K562 (cell line): Measurements from ENCODE around the gene SLC25A21. TPM values are rescaled to one million over a fixed set of nuclear protein-coding genes. Genes with fewer than 3 reads are reported as not detected.

Source experiments
- ATAC-seq: fragments of 200-7000 bp; cut with Tn5 transposase; 3 replicates; pipeline ENCODE4 v1.9.1; 2020; ENCODE audit warnings: moderate library complexity
- Bru-seq: library from RNA; stranded (reverse); fragments of 400-500 nt; gene quantifications from one replicate; lab custom pipeline; 2021; lab: Mats Ljungman, UMichigan
- BruChase-seq, 2 experiments: library from RNA; stranded (reverse); fragments of 400-500 nt; gene quantifications; one replicate each; lab custom pipeline; 2021; lab: Mats Ljungman, UMichigan
- BruUV-seq: library from RNA; stranded (reverse); fragments of 400-500 nt; replicated peaks from 2 replicates; lab custom pipeline; 2021; lab: Mats Ljungman, UMichigan
- CTCF ChIA-PET: fragments of 300-600 bp; formaldehyde crosslinking; extraction: SDS; loops from one replicate; lab custom pipeline; 2021; ENCODE audit warnings: low intra/inter-chr PET ratio; lab: Yijun Ruan, JAX
- POLR2A ChIA-PET: fragments of 300-600, 350-650 bp; sonication (Branson Sonifier 250); formaldehyde crosslinking; extraction: SDS; loops from one replicate; lab custom pipeline; 2021; ENCODE audit warnings: antibody characterized with exemption, inconsistent platforms; lab: Yijun Ruan, JAX
- DNase-seq, 4 experiments: peaks; one replicate each; pipeline versions ENCODE4 v3.0.0 to v3.0.0-alpha.2; 2011 to 2018; ENCODE audit warnings: low spot score in 3 of 4, mixed read lengths in 3 of 4; ENCODE audit errors: extremely low read depth in 1 of 4
- FAIRE-seq: peaks from 2 replicates; lab custom pipeline; 2011; peaks lifted over from hg19 to GRCh38; lab: Jason Lieb, UNC
- H2AFZ ChIP-seq: 2 replicates; pipeline ENCODE4 v1.6.0; 2011; ENCODE audit warnings: low read depth, low read length, control low read depth, inconsistent platforms
- H3K27ac ChIP-seq: fragments of 200-600 bp; 3 replicates; pipeline ENCODE4 v1.8.0; 2011; ENCODE audit warnings: low read depth, mild to moderate bottlenecking, control low read depth, inconsistent platforms, low read length, moderate library complexity, mixed read lengths; ENCODE audit errors: extremely low read depth
- H3K27me3 ChIP-seq, 2 experiments: fragments of 300-600 bp in 1 of 2; 2 replicates in 1 of 2; 3 replicates in 1 of 2; pipeline versions ENCODE4 v1.6.0 to v1.8.0; 2011; ENCODE audit warnings: inconsistent platforms in 2 of 2, low read length in 2 of 2, mild to moderate bottlenecking in 1 of 2, mixed read lengths in 1 of 2, moderate library complexity in 1 of 2; ENCODE audit not compliant: control insufficient read depth in 2 of 2, insufficient read depth in 2 of 2
- H3K36me3 ChIP-seq: fragments of 300-600 bp; 3 replicates; pipeline ENCODE4 v1.8.0; 2011; ENCODE audit warnings: mild to moderate bottlenecking, low read length, inconsistent platforms; ENCODE audit not compliant: control insufficient read depth, insufficient read depth
- H3K4me1 ChIP-seq, 2 experiments: fragments of 200-600 bp in 1 of 2; replicated peaks in 1 of 2; 2 replicates in 1 of 2; 3 replicates in 1 of 2; pipeline versions ENCODE4 v1.5.1 to v1.8.0; 2011; ENCODE audit warnings: inconsistent platforms in 2 of 2, low read length in 2 of 2, mild to moderate bottlenecking in 1 of 2, mixed read lengths in 1 of 2, moderate library complexity in 1 of 2; ENCODE audit not compliant: control insufficient read depth in 2 of 2, insufficient read depth in 2 of 2
- H3K4me2 ChIP-seq: 2 replicates; pipeline ENCODE4 v1.6.1; 2011; ENCODE audit warnings: low read length, control low read depth, inconsistent platforms, mixed read lengths; ENCODE audit not compliant: insufficient read depth
- H3K4me3 ChIP-seq: fragments of 200-600 bp; sonication (generic), shearing (Covaris generic); 2 replicates; pipeline ENCODE4 v1.5.1; 2016; ENCODE audit warnings: control low read depth, inconsistent platforms
- H3K79me2 ChIP-seq: fragments of 200-600 bp; 3 replicates; pipeline ENCODE4 v1.8.0; 2011; ENCODE audit warnings: low read length, inconsistent platforms; ENCODE audit not compliant: control insufficient read depth, insufficient read depth
- H3K9ac ChIP-seq, 2 experiments: 2 replicates each; pipeline versions ENCODE4 v1.6.0 to v1.6.1; 2011; ENCODE audit warnings: low read depth in 2 of 2, low read length in 2 of 2, control low read depth in 1 of 2, inconsistent platforms in 1 of 2, mild to moderate bottlenecking in 1 of 2, mixed read lengths in 1 of 2; ENCODE audit not compliant: insufficient read depth in 1 of 2
- H3K9me1 ChIP-seq: one replicate; pipeline ENCODE4 v1.6.0; 2011; ENCODE audit warnings: inconsistent platforms, mild to moderate bottlenecking, low read length, moderate library complexity; ENCODE audit not compliant: control insufficient read depth, insufficient read depth
- H3K9me3 ChIP-seq: replicated peaks from 2 replicates; pipeline ENCODE4 v1.5.1; 2011; ENCODE audit warnings: low read depth, low read length, inconsistent platforms; ENCODE audit not compliant: control insufficient read depth, insufficient read depth
- H4K20me1 ChIP-seq: replicated peaks from 2 replicates; pipeline ENCODE4 v1.6.1; 2011; ENCODE audit warnings: low read length, inconsistent platforms, mixed read lengths; ENCODE audit not compliant: control insufficient read depth, insufficient read depth
- CHD2 ChIP-seq: IDR thresholded peaks from 2 replicates; pipeline ENCODE4 v1.6.1; 2011; ENCODE audit warnings: low read depth, low read length
- FOXP1 ChIP-seq: sonication (generic); formaldehyde crosslinking; IDR thresholded peaks from 2 replicates; pipeline ENCODE4 v1.8.0; 2022; ENCODE audit warnings: mild to moderate bottlenecking, missing genetic modification reagents
- HCFC1 ChIP-seq: IDR thresholded peaks from 2 replicates; pipeline ENCODE4 v1.6.1; 2012; ENCODE audit warnings: low read depth, low read length, improper control_type of control experiment
- MAX ChIP-seq: sonication (generic); formaldehyde crosslinking; IDR thresholded peaks from 2 replicates; pipeline ENCODE4 v1.9.0; 2022; ENCODE audit warnings: mild to moderate bottlenecking, missing genetic modification reagents
- MAZ ChIP-seq, 2 experiments: fragments of 450-650 bp in 1 of 2; sonication (generic) in 1 of 2; formaldehyde crosslinking; IDR thresholded peaks in 1 of 2; conservative IDR thresholded peaks in 1 of 2; 2 replicates each; pipeline versions ENCODE4 v1.4.0 to v1.5.0; 2020; ENCODE audit warnings: mild to moderate bottlenecking in 1 of 2, missing genetic modification reagents in 1 of 2
- NFRKB ChIP-seq: fragments of 450-650 bp; IDR thresholded peaks from 2 replicates; pipeline ENCODE4 v1.6.1; 2016; ENCODE audit warnings: low read depth
- PCBP2 ChIP-seq: fragments of 200-400 bp; formaldehyde crosslinking; IDR thresholded peaks from 2 replicates; pipeline ENCODE4 v1.6.1; 2018; ENCODE audit warnings: low read length, low read depth, mild to moderate bottlenecking, moderate library complexity; ENCODE audit not compliant: poor library complexity, severe bottlenecking
- PHB ChIP-seq: fragments of 250-450 bp; sonication (Bioruptor Pico); IDR thresholded peaks from 2 replicates; pipeline ENCODE4 v1.5.0; 2021
- POLR2AphosphoS5 ChIP-seq: IDR thresholded peaks from 2 replicates; pipeline ENCODE4 v1.6.1; 2011; ENCODE audit warnings: mild to moderate bottlenecking, low read depth, low read length, moderate library complexity; ENCODE audit not compliant: control insufficient read depth, insufficient read depth
- TEAD4 ChIP-seq, 2 experiments: sonication (generic) in 1 of 2; formaldehyde crosslinking in 1 of 2; IDR thresholded peaks; 2 replicates each; pipeline versions ENCODE4 v1.6.1 to v1.8.0; 2012 to 2022; ENCODE audit warnings: borderline replicate concordance in 1 of 2, inconsistent platforms in 1 of 2, low read length in 1 of 2, mild to moderate bottlenecking in 1 of 2, missing genetic modification reagents in 1 of 2
- ZNF561 ChIP-seq: fragments of 450-650 bp; formaldehyde crosslinking; conservative IDR thresholded peaks from 2 replicates; pipeline ENCODE4 v1.4.0; 2020; ENCODE audit warnings: mild to moderate bottlenecking, moderate library complexity
- ZNF766 ChIP-seq: fragments of 200-800 bp; sonication (Bioruptor generic); conservative IDR thresholded peaks from 2 replicates; pipeline ENCODE4 v1.6.1; 2016; ENCODE audit warnings: missing genetic modification characterization, missing compliant biosample characterization
- WGBS: fragments of 100-300 bp; shearing (Covaris generic); methylation state at CpG from one replicate; pipeline ENCODE4 v1.1.6; 2016; ENCODE audit warnings: low coverage, mixed read lengths; ENCODE audit not compliant: insufficient coverage; ENCODE audit errors: missing lambda C conversion rate; 5-methylcytosine and 5-hydroxymethylcytosine counted together
- in situ Hi-C: fragments of 300-500 bp; cut with MboI; formaldehyde crosslinking; loops from 4 replicates; pipeline ENCODE4 v1.15.0; 2018; ENCODE audit warnings: inconsistent platforms, mixed read lengths
- intact Hi-C: fragments of 100-400 bp; cut with micrococcal nuclease; formaldehyde crosslinking; loops from 2 replicates; pipeline ENCODE4 v1.14.2; 2022
- long read RNA-seq, 3 experiments: library from polyadenylated mRNA in 2 of 3; library from RNA in 1 of 3; unstranded in 2 of 3; stranded (forward) in 1 of 3; transcript quantifications; one replicate each; pipeline ENCODE4 v2.0.0, GENCODE V29; 2019 to 2022
- polyA minus RNA-seq, 3 experiments: library from RNA; depleted of rRNA, polyadenylated mRNA; stranded (reverse); fragments of >200 nt; gene quantifications; 2 replicates each; pipeline ENCODE4 v1.2.3, GENCODE V29; 2011
- polyA plus RNA-seq, 8 experiments: library from polyadenylated mRNA; depleted of rRNA in 4 of 8; stranded (reverse) in 5 of 8; unstranded in 3 of 8; fragments of >200 nt; fragmentation: Nextera tagmentation in 2 of 8; fragmentation: Illumina TruSeq in 1 of 8; extraction: Ambion mirVana in 2 of 8; extraction: Trizol in 1 of 8; gene quantifications; 2 replicates each; pipeline versions ENCODE4 v1.2.1 to v1.2.3, GENCODE V29; 2011 to 2014; ENCODE audit warnings: inconsistent platforms in 1 of 8, missing spikeins in 1 of 8
- total RNA-seq, 7 experiments: library from RNA; depleted of rRNA in 6 of 7; stranded (reverse); fragments of >200 nt in 6 of 7; fragmentation: Illumina TruSeq in 2 of 7; extraction: Trizol in 2 of 7; gene quantifications; 2 replicates each; pipeline versions ENCODE4 v1.2.1 to v1.2.3, GENCODE V29; 2011 to 2021; ENCODE audit warnings: low replicate concordance in 1 of 7

Gene SLC25A21
- total RNA-seq (2011; cell fraction: chromatin; rRNA removed; ENCODE audit: low replicate concordance) = 13.3 and 20.2 TPM in 2 replicates
- 10.0 and 13.8 TPM in 2 replicates for total RNA-seq (2011; cell fraction: nucleolus; rRNA removed)
- 19.4 and 20.5 TPM in 2 replicates for total RNA-seq (2011; cell fraction: nucleoplasm; rRNA removed)
- total RNA-seq (2014; rRNA removed) = 21.6 and 25.8 TPM in 2 replicates
- 40.8 and 44.8 TPM in 2 replicates for total RNA-seq (2014; rRNA removed; fragmentation: Illumina TruSeq; extraction: Trizol)
- 34.8 and 46.9 TPM in 2 replicates for total RNA-seq (2015; rRNA removed; fragmentation: Illumina TruSeq; extraction: Trizol)
- total RNA-seq (2021) = 25.1 and 28.7 TPM in 2 replicates
- 9.3 and 15.2 TPM in 2 replicates for polyA plus RNA-seq (2011; rRNA removed)
- 4.5 and 5.1 TPM in 2 replicates for polyA plus RNA-seq (2011; cell fraction: cytosol; rRNA removed)
- 4.8 and 6.0 TPM in 2 replicates for polyA plus RNA-seq (2011; cell fraction: nucleus; rRNA removed)
- polyA plus RNA-seq (2012) = 20.9 and 25.7 TPM in 2 replicates
- polyA plus RNA-seq (2014; fragmentation: Illumina TruSeq; extraction: Trizol) = 20.1 and 21.5 TPM in 2 replicates
- 10 to 100 TPM; 44.6 to 46.7 TPM for polyA plus RNA-seq (2014; fragmentation: Nextera tagmentation; extraction: Ambion mirVana)
- polyA plus RNA-seq (2014; rRNA removed) = 15.7 and 17.7 TPM in 2 replicates
- 16.4 and 16.5 TPM in 2 replicates for polyA minus RNA-seq (2011; rRNA and poly(A)+ RNA removed)
- polyA minus RNA-seq (2011; cell fraction: cytosol; rRNA and poly(A)+ RNA removed) = 9.4 and 12.5 TPM in 2 replicates
- polyA minus RNA-seq (2011; cell fraction: nucleus; rRNA and poly(A)+ RNA removed) = 11.3 and 17.9 TPM in 2 replicates
- percentile 72 among the genes with signal in this experiment for Bru-seq, nascent RNA
- percentile 83 among the genes with signal in this experiment for BruChase-seq, experiment 1, labeled RNA remaining after a 2-hour chase
- BruChase-seq, experiment 2, labeled RNA remaining after a 6-hour chase = percentile 85 among the genes with signal in this experiment
- long read RNA-seq, experiment 1, partial matches to known transcripts = 10 of 32 reads
- long read RNA-seq, experiment 1, other reads (novel, unspliced or antisense) = 22 of 32 reads
- long read RNA-seq, experiment 2, partial matches to known transcripts = 2 of 20 reads
- long read RNA-seq, experiment 2, other reads (novel, unspliced or antisense) = 18 of 20 reads
- long read RNA-seq, experiment 3, partial matches to known transcripts = 1 of 3 reads
- long read RNA-seq, experiment 3, other reads (novel, unspliced or antisense) = 2 of 3 reads

GRCh38 chr14:37172024-37172869 lies at the start of gene SLC25A21:
Gene SLC25A21 (minus strand): TSS chr14:37172606.
- peak within 1 kb of the TSS; percentile 75 for H3K4me3 ChIP-seq
- CTCF ChIA-PET = no interaction called here
- no peaks in the 10 kb centered on the region for H3K27me3 ChIP-seq
- BruUV-seq = no TSS peak
- no peaks in the 10 kb centered on the region for H4K20me1 ChIP-seq
- FAIRE-seq (peak; percentile 82), ATAC-seq (peak; percentile 74), DNase-seq (peak; percentile 51 to 87 (median 58))
- POLR2A ChIA-PET = interaction anchor here (1.0 to 1.3 kb wide), 2 partner anchors 24 to 25 kb away, joined by 3 to 4 read pairs; partner anchors contain the start of gene MIPOL1
- peaks cover 74% of the 10 kb centered on the region for H3K79me2 ChIP-seq
- no peaks in the 10 kb centered on the region for H3K36me3 ChIP-seq
- intact Hi-C loops = loop anchor here (1.0 kb wide), 1 partner anchor 25 kb away; the partner anchor contains the start of gene MIPOL1
- H3K9me3 ChIP-seq = no peaks in the 10 kb centered on the region
- H2AFZ ChIP-seq = peak within 1 kb of the TSS; percentile 91
- H3K9ac ChIP-seq = peak within 1 kb of the TSS; percentile 94 to 100
- no peaks in the 10 kb centered on the region for H3K9me1 ChIP-seq
- in situ Hi-C loops = loop anchor here (25.0 kb wide), 1 partner anchor 1335 kb away; the partner anchor contains the start of gene BRMS1L
- peaks cover 11 to 33% of the 10 kb centered on the region in 2 experiments for H3K4me1 ChIP-seq
- peak within 1 kb of the TSS; percentile 95 for H3K4me2 ChIP-seq
- WGBS = 0% methylated on average over 33 of the region's 66 CpGs
- peak within 1 kb of the TSS; percentile 94 for H3K27ac ChIP-seq
- TF ChIP-seq PCBP2 (no peak), MAX (CRISPR knock-in tag) (peak; percentile 34; the same call in 1 of the 2 replicates), HCFC1 (no peak; the same call in 1 of the 2 replicates), ZNF766 (CRISPR knock-in tag) (no peak), ZNF561 (CRISPR knock-in tag) (no peak), POLR2AphosphoS5 (peak; percentile 68), MAZ (CRISPR knock-in tag; conservative IDR thresholded peaks at IDR 0.05 in 1 of 2, IDR thresholded peaks at IDR 0.05 in 1 of 2) (peak; percentile 47 to 58; a peak in 2 of 4 replicates), NFRKB (peak; percentile 79), PHB (CRISPR knock-in tag) (no peak), CHD2 (peak; percentile 40; the same call in 1 of the 2 replicates), TEAD4 (IDR thresholded peaks at IDR 0.05; ENCODE audit: low read length) (peak; percentile 27; the same call in 1 of the 2 replicates), TEAD4 (CRISPR knock-in tag; IDR thresholded peaks at IDR 0.05; ENCODE audit: borderline replicate concordance) (no peak), FOXP1 (no peak)
